Ovary (tissue), 3 donors: Measurements from ENCODE around the gene ZBTB7B.

Experiments used
- POLR2A ChIP-seq: fragments of 450-650 bp; IDR thresholded peaks from one replicate; pipeline ENCODE4 v1.6.1; 2017; ENCODE audit warnings: antibody characterized with exemption, mild to moderate bottlenecking, moderate library complexity
- TF ChIP-seq, protein P1 (sequence below), 3 donors: fragments of 450-650 bp in 2 of 3; fragments of 200-600 bp in 1 of 3; IDR thresholded peaks; one replicate each; pipeline versions ENCODE4 v1.5.1 to v1.8.0; 2016 to 2022; ENCODE audit warnings: antibody characterized with exemption in 3 of 3, mild to moderate bottlenecking in 1 of 3
- donor health status: DM: no; HTN: no; CAD: no.

DNA sequence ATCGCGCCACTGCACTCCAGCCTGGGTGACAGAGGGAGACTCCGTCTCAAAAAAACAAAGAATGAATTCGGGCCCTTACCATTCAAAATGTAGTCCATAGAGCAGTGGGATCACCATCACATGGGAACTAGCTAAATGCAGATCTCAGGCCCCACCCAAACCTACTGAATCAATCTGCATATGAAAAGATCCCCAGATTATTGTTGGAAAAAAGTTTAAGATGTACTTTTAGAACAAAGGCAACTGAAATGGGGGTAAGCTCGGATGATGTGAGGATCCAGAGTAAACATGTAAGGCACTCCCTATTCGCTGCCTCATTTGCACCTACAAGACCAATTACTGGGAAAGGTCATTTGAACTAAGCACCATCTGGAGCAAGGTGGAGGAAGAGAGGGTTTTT, 20.3 kb upstream of the ZBTB7B start:
- TF ChIP-seq, protein P1, sequence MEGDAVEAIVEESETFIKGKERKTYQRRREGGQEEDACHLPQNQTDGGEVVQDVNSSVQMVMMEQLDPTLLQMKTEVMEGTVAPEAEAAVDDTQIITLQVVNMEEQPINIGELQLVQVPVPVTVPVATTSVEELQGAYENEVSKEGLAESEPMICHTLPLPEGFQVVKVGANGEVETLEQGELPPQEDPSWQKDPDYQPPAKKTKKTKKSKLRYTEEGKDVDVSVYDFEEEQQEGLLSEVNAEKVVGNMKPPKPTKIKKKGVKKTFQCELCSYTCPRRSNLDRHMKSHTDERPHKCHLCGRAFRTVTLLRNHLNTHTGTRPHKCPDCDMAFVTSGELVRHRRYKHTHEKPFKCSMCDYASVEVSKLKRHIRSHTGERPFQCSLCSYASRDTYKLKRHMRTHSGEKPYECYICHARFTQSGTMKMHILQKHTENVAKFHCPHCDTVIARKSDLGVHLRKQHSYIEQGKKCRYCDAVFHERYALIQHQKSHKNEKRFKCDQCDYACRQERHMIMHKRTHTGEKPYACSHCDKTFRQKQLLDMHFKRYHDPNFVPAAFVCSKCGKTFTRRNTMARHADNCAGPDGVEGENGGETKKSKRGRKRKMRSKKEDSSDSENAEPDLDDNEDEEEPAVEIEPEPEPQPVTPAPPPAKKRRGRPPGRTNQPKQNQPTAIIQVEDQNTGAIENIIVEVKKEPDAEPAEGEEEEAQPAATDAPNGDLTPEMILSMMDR (IDR thresholded peaks at IDR 0.05), result no peak
- TF ChIP-seq POLR2A, result no peak
